Measurements from ENCODE around the gene ZDHHC11B.
"Not testable (repeated sequence)": the region's sequence is repeated elsewhere in the genome, so short reads cannot be mapped to it uniquely, and the experiment has no call there.

DNA sequence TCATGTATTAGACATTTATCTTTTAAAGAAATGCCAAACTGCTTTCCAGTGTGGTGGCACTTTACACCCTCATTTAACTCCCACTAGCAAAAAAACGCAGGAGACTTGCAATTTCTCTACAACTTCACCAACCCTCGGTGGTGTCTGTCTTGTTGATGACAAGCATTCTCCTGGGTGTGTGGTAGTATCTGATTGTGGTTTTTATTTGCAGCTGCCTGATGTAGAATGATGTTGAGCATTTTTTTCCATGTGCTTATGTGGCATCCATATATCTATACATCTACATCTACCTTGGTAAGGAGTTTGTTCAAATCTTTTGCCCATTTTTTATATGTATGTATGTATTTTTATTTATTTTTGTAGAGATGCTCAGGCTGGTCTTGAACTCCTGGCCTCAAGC, 49.5 kb upstream of the ZDHHC11B start:
- TF ChIP-seq, protein P1, sequence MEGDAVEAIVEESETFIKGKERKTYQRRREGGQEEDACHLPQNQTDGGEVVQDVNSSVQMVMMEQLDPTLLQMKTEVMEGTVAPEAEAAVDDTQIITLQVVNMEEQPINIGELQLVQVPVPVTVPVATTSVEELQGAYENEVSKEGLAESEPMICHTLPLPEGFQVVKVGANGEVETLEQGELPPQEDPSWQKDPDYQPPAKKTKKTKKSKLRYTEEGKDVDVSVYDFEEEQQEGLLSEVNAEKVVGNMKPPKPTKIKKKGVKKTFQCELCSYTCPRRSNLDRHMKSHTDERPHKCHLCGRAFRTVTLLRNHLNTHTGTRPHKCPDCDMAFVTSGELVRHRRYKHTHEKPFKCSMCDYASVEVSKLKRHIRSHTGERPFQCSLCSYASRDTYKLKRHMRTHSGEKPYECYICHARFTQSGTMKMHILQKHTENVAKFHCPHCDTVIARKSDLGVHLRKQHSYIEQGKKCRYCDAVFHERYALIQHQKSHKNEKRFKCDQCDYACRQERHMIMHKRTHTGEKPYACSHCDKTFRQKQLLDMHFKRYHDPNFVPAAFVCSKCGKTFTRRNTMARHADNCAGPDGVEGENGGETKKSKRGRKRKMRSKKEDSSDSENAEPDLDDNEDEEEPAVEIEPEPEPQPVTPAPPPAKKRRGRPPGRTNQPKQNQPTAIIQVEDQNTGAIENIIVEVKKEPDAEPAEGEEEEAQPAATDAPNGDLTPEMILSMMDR (IDR thresholded peaks at IDR 0.05; ENCODE audit: low read depth, low read length) = not testable (repeated sequence)
- TF ChIP-seq, protein P2, sequence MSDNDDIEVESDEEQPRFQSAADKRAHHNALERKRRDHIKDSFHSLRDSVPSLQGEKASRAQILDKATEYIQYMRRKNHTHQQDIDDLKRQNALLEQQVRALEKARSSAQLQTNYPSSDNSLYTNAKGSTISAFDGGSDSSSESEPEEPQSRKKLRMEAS (IDR thresholded peaks at IDR 0.05; ENCODE audit: low read depth, low read length) = not testable (repeated sequence)

Measured in NB4 (cell line).